Lower lobe of right lung (tissue), 2 donors: ENCODE results near the gene PAFAH1B1. TPM values are rescaled to one million over a fixed set of nuclear protein-coding genes. Genes with fewer than 3 reads are reported as not detected.

Experiments used
- ATAC-seq, 2 donors: fragments of 200-7000 bp; cut with Tn5 transposase; one replicate each; pipeline ENCODE4 v1.9.1; 2020 to 2022; ENCODE audit warnings: mild to moderate bottlenecking in 2 of 2, moderate library complexity in 2 of 2
- DNase-seq: peaks from one replicate; pipeline ENCODE4 v3.0.0-alpha.2; 2020
- H3K27ac ChIP-seq: fragments of 200-600 bp; one replicate; pipeline ENCODE4 v1.8.0; 2022
- H3K27me3 ChIP-seq: fragments of 200-600 bp; one replicate; pipeline ENCODE4 v1.8.0; 2022; ENCODE audit warnings: low read depth
- H3K36me3 ChIP-seq: fragments of 200-600 bp; one replicate; pipeline ENCODE4 v1.8.0; 2022; ENCODE audit warnings: mild to moderate bottlenecking
- H3K4me1 ChIP-seq: fragments of 200-600 bp; one replicate; pipeline ENCODE4 v1.8.0; 2022
- H3K4me3 ChIP-seq: fragments of 200-600 bp; one replicate; pipeline ENCODE4 v1.8.0; 2022; ENCODE audit warnings: mild to moderate bottlenecking
- H3K9me3 ChIP-seq: fragments of 200-600 bp; one replicate; pipeline ENCODE4 v1.8.0; 2022
- CTCF ChIP-seq: fragments of 200-600 bp; IDR thresholded peaks from one replicate; pipeline ENCODE4 v1.8.0; 2022; ENCODE audit warnings: antibody characterized with exemption, mild to moderate bottlenecking
- intact Hi-C: fragments of 100-400 bp; cut with DNase I; formaldehyde crosslinking; loops from one replicate; pipeline ENCODE4 v1.11.0; 2022
- total RNA-seq: library from RNA; stranded (reverse); fragmentation: NEBNext Ultra II Directional; extraction: Animal tissue kit (Norgen Biotek cat#: 25700); gene quantifications from one replicate; pipeline ENCODE4 v1.2.1, GENCODE V29; 2021
- donor health status: DM: no; HTN: yes; CAD: no; lungs with severe emphysema.

The PAFAH1B1 gene
- total RNA-seq, 1 donor from 2014 or later = 129 TPM

GRCh38 chr17:2580661-2581060, 12.8 kb upstream of the PAFAH1B1 start:
- no peak for TF ChIP-seq CTCF
- DNase-seq (no peak), ATAC-seq (no peak)
- Histone ChIP-seq H3K27ac (no peak overlapping the region), H3K36me3 (no peaks in the 10 kb centered on the region), H3K4me3 (no peak overlapping the region), H3K27me3 (no peaks in the 10 kb centered on the region), H3K4me1 (no peaks in the 10 kb centered on the region), H3K9me3 (no peaks in the 10 kb centered on the region)
- intact Hi-C loops = no loop called here

GRCh38 chr17:2582493-2582892, 11.0 kb upstream of the PAFAH1B1 start:
- no peak overlapping the region for H3K4me3 ChIP-seq
- no peaks in the 10 kb centered on the region for H3K27me3 ChIP-seq
- H3K36me3 ChIP-seq = no peaks in the 10 kb centered on the region
- intact Hi-C loops = no loop called here
- no peak for TF ChIP-seq CTCF
- H3K4me1 ChIP-seq = no peaks in the 10 kb centered on the region
- ATAC-seq (no peak), DNase-seq (no peak)
- no peaks in the 10 kb centered on the region for H3K9me3 ChIP-seq
- no peak overlapping the region for H3K27ac ChIP-seq

GRCh38 chr17:2591040-2591640, 2.3 kb upstream of the PAFAH1B1 start:
- H3K4me1 ChIP-seq = peaks cover 21% of the 10 kb centered on the region

GRCh38 chr17:2593821-2594721, 617 bp downstream of the PAFAH1B1 start:
- intact Hi-C loops = no loop called here
- Histone ChIP-seq H3K27me3 (no peaks in the 10 kb centered on the region), H3K36me3 (no peaks in the 10 kb centered on the region), H3K4me1 (peaks cover 50% of the 10 kb centered on the region), H3K4me3 (peak overlapping the region; percentile 98), H3K27ac (peak overlapping the region; percentile 96), H3K9me3 (no peaks in the 10 kb centered on the region)
- ATAC-seq (peak; percentile 89 to 93), DNase-seq (peak; percentile 87)
- TF ChIP-seq CTCF = no peak

More at GRCh38 chr17:2591040-2591640, 2.3 kb upstream of the PAFAH1B1 start:
- intact Hi-C loops = no loop called here
- no peaks in the 10 kb centered on the region for H3K27me3 ChIP-seq
- DNase-seq (no peak), ATAC-seq (no peak)
- H3K36me3 ChIP-seq = no peaks in the 10 kb centered on the region
- H3K27ac ChIP-seq = no peak overlapping the region
- no peaks in the 10 kb centered on the region for H3K9me3 ChIP-seq
- H3K4me3 ChIP-seq = no peak overlapping the region
- no peak for TF ChIP-seq CTCF

- Histone ChIP-seq H3K9me3 (no peaks in the 10 kb centered on the region), H3K4me3 (peak overlapping the region; percentile 98), H3K36me3 (no peaks in the 10 kb centered on the region), H3K4me1 (peaks cover 56% of the 10 kb centered on the region), H3K27me3 (no peaks in the 10 kb centered on the region), H3K27ac (peak overlapping the region; percentile 96)
- TF ChIP-seq CTCF = no peak
- intact Hi-C loops = no loop called here
- DNase-seq = no peak
- ATAC-seq = no peak
Measured at GRCh38 chr17:2594722-2595599, 1.5 kb downstream of the PAFAH1B1 start.
